Thyroid gland (tissue), 4 donors: ENCODE data around the gene FHDC1. TPM values are rescaled to one million over a fixed set of nuclear protein-coding genes. Genes with fewer than 3 reads are reported as not detected.
A peak's percentile ranks its signal among the peaks of the same experiment; 100 is the strongest.

Source experiments
- DNase-seq, 2 donors: peaks; one replicate each; pipeline ENCODE4 v3.0.0-alpha.2; 2019
- H3K27ac ChIP-seq, 3 donors: fragments of 200-600 bp; sonication (generic); 1 replicate in 2 of 3; 2 replicates in 1 of 3; pipeline ENCODE4 v1.5.1; 2016 to 2019; ENCODE audit warnings: mild to moderate bottlenecking in 1 of 3, moderate library complexity in 1 of 3
- H3K27me3 ChIP-seq: fragments of 200-600 bp; sonication (generic); one replicate; pipeline ENCODE4 v1.5.1; 2019
- H3K36me3 ChIP-seq, 2 donors: fragments of 200-600 bp; sonication (generic); one replicate each; pipeline ENCODE4 v1.5.1; 2016 to 2019
- H3K4me1 ChIP-seq, 2 donors: fragments of 200-600 bp; sonication (generic); one replicate each; pipeline ENCODE4 v1.5.1; 2017 to 2019
- H3K4me3 ChIP-seq, 3 donors: fragments of 200-600 bp; sonication (generic); replicated peaks in 1 of 3; 1 replicate in 2 of 3; 2 replicates in 1 of 3; pipeline ENCODE4 v1.5.1; 2016; ENCODE audit warnings: mild to moderate bottlenecking in 1 of 3
- H3K9me3 ChIP-seq: fragments of 200-600 bp; sonication (generic); one replicate; pipeline ENCODE4 v1.5.1; 2017
- POLR2A ChIP-seq, 2 donors: fragments of 450-650 bp; IDR thresholded peaks; one replicate each; pipeline ENCODE4 v1.6.1; 2017; ENCODE audit warnings: antibody characterized with exemption in 2 of 2, mild to moderate bottlenecking in 2 of 2, moderate library complexity in 1 of 2
- WGBS, 2 donors: methylation state at CpG; one replicate each; pipeline ENCODE4 v1.1.5; 2017; 5-methylcytosine and 5-hydroxymethylcytosine counted together
- intact Hi-C: fragments of 100-400 bp; cut with DNase I; formaldehyde crosslinking; loops from one replicate; pipeline ENCODE4 v1.15.1; 2023
- total RNA-seq, 4 donors: library from RNA; depleted of rRNA; stranded (reverse); fragments of >200 nt; gene quantifications; one replicate each; pipeline ENCODE4 v1.2.3, GENCODE V29; 2016
- TF ChIP-seq, protein P1 (sequence below), 6 experiments: fragments of 200-600 bp in 3 of 6; fragments of 450-650 bp in 3 of 6; sonication (generic) in 3 of 6; IDR thresholded peaks; one replicate each; pipeline ENCODE4 v1.5.1; 2016 to 2019; ENCODE audit warnings: antibody characterized with exemption in 6 of 6, mild to moderate bottlenecking in 2 of 6, inconsistent platforms in 1 of 6, moderate library complexity in 1 of 6

Gene FHDC1
- total RNA-seq, 4 donors from 2014 or later, result 12.4 to 26.2 (median 18.3) TPM

DNA sequence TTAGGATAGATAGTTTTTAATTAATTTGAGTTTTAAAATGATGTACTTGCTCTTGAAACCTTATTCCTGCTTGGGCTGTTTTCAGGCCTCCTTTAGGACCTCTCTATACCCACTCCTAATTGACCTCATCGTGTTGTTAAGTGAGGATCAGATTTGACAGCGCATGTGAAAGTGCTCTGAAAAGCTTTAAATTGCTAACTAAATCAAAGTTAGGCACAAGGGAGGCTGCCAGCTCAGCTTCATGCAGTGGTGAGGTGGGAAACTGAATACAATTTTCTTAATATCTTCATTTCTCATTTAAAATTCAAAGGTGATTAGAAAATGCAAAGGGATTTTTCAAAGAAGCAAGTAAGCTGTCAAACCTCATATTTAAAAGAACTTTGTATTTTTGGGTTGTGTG lies 20.0 kb downstream of the FHDC1 start:
- H3K27me3 ChIP-seq, result no peaks in the 10 kb centered on the region
- H3K4me1 ChIP-seq, result peaks cover 23 to 33% of the 10 kb centered on the region in 2 donors
- no peak for DNase-seq
- TF ChIP-seq, protein P1, sequence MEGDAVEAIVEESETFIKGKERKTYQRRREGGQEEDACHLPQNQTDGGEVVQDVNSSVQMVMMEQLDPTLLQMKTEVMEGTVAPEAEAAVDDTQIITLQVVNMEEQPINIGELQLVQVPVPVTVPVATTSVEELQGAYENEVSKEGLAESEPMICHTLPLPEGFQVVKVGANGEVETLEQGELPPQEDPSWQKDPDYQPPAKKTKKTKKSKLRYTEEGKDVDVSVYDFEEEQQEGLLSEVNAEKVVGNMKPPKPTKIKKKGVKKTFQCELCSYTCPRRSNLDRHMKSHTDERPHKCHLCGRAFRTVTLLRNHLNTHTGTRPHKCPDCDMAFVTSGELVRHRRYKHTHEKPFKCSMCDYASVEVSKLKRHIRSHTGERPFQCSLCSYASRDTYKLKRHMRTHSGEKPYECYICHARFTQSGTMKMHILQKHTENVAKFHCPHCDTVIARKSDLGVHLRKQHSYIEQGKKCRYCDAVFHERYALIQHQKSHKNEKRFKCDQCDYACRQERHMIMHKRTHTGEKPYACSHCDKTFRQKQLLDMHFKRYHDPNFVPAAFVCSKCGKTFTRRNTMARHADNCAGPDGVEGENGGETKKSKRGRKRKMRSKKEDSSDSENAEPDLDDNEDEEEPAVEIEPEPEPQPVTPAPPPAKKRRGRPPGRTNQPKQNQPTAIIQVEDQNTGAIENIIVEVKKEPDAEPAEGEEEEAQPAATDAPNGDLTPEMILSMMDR (IDR thresholded peaks at IDR 0.05), result no peak
- TF ChIP-seq POLR2A (IDR thresholded peaks at IDR 0.05), result no peak
- no peaks in the 10 kb centered on the region for H3K9me3 ChIP-seq
- no peak overlapping the region for H3K4me3 ChIP-seq
- intact Hi-C loops, result no loop called here
- peaks cover 3 to 14% of the 10 kb centered on the region in 2 donors for H3K36me3 ChIP-seq
- peak overlapping the region; percentile 47 to 65 (median 59) for H3K27ac ChIP-seq
- 50 to 61% methylated on average over 2 of the region's 2 CpGs for WGBS, 2 donors

DNA sequence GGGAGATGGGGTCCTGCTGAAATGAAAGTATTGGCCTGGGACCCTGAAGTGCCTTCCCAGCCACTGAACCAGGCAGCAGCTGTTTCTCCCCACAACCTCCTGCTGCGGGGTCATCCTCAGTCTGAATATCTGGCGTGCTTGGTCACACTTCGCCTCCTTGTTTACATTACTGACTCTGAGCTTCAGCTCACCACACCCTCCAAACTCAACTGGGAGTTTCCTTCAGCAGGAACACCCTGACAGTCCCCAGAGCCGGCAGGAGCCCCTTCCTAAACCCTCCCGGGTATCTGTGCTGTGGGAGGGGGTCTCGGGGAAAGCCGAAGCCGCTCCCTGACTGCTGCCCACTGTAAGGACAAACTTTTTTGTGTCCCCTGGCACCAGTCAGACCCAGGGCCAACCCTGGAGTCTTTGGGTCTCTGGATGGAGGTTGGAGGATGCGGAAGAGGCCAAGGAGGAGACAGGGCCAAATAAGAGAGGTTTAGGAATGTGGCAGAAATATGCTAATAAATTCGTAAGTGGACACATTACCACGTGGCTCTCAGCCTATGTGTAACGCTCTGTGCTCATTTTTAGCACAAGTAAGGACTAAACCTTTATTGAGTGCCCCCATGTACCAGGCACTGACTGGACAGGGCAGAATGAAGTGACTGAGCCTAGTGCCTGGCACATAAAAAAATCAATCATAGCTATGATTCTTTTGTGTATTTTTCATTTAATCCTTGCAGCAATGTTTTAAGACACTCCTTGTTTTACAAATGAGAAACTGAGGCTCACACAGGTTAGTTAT lies 20.7 kb downstream of the FHDC1 start:
- H3K9me3 ChIP-seq, result no peaks in the 10 kb centered on the region
- no peaks in the 10 kb centered on the region for H3K27me3 ChIP-seq
- 50 to 68% methylated on average over 11 to 12 of the region's 12 CpGs for WGBS, 2 donors
- H3K4me1 ChIP-seq, result peaks cover 23 to 33% of the 10 kb centered on the region in 2 donors
- H3K27ac ChIP-seq, result peak overlapping the region; percentile 47 to 65 (median 59)
- intact Hi-C loops, result no loop called here
- peak; percentile 71 to 72 for DNase-seq
- H3K4me3 ChIP-seq, result no peak overlapping the region
- peaks cover 5 to 14% of the 10 kb centered on the region in 2 donors for H3K36me3 ChIP-seq
- TF ChIP-seq POLR2A (IDR thresholded peaks at IDR 0.05), result no peak
- TF ChIP-seq, protein P1 (IDR thresholded peaks at IDR 0.05), result no peak

DNA sequence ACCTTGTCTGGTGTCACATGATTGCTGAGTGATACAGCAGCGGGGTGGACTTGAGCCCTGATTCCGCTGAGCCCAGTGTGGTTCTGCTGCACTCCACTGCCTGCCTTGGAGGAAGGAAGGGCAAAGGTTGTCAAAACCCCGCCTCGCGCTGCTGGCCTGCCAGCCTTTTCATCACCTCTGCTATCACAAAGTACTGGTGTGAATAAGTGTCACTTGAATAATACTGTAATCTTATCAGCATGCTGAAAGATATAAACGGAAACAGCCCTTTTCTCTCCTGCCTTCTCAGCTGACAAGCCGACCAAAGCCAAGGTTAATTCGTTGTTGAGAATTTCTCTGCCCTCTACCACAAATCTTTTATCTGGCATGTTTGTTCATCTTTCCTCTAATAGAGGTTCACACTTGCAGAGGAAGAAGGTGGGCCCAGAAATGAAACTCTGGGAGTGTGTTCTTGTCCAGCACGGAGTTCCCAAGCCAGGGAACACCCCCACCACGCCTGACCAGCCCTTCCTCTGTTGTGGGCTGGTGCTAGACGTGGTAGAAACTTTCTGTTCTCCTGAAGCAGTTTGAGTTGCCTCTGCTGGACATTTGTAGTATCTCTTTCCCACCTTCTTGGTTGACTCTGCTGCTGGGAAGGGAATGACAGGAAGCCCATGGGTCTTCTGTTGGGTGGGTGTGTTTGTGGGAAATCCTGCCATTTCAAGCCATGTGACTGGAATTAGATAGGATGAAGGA lies 21.5 kb downstream of the FHDC1 start:
- H3K4me3 ChIP-seq, result no peak overlapping the region
- DNase-seq, result peak; percentile 47 to 56
- H3K9me3 ChIP-seq, result no peaks in the 10 kb centered on the region
- peaks cover 23 to 33% of the 10 kb centered on the region in 2 donors for H3K4me1 ChIP-seq
- peaks cover 5 to 14% of the 10 kb centered on the region in 2 donors for H3K36me3 ChIP-seq
- TF ChIP-seq POLR2A (IDR thresholded peaks at IDR 0.05), result no peak
- TF ChIP-seq, protein P1 (IDR thresholded peaks at IDR 0.05), result peak in 2 of 6 experiments; percentile 29 to 46
- peak overlapping the region; percentile 43 to 65 (median 59) for H3K27ac ChIP-seq
- 49 to 56% methylated on average over 11 of the region's 11 CpGs for WGBS, 2 donors
- no peaks in the 10 kb centered on the region for H3K27me3 ChIP-seq
- intact Hi-C loops, result no loop called here

DNA sequence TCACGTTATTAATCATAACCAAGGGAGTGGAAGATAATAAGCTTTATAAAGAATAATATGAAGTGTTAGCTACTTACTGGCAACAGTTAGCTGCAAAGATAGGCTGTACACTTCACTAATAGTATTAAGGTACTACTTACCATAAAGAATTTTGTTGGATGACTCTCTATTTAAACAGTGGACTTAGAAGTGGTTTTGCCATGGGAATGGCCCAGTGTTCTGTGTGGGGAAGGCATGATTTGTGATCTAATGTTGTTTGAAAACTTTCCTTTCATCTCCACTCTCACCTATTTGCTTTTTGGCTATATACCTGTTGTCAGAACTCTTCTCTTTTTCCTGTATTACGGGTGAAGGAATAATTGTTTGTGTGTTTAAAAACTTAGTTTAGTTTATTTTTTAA lies 23.0 kb downstream of the FHDC1 start:
- intact Hi-C loops, result no loop called here
- TF ChIP-seq, protein P1 (IDR thresholded peaks at IDR 0.05), result no peak
- TF ChIP-seq POLR2A (IDR thresholded peaks at IDR 0.05), result no peak
- DNase-seq, result no peak
- Histone ChIP-seq H3K4me3 (no peak overlapping the region), H3K27ac (peak overlapping the region in 1 of 3 donors; percentile 59), H3K4me1 (peaks cover 23 to 33% of the 10 kb centered on the region in 2 donors), H3K27me3 (no peaks in the 10 kb centered on the region), H3K9me3 (no peaks in the 10 kb centered on the region), H3K36me3 (peaks cover 12 to 16% of the 10 kb centered on the region in 2 donors)
- 90 to 91% methylated on average over 2 of the region's 2 CpGs for WGBS, 2 donors
